Gastroesophageal sphincter (tissue), 4 donors: ENCODE measurements around the gene EIF4ENIF1. TPM values are rescaled to one million over a fixed set of nuclear protein-coding genes. Genes with fewer than 3 reads are reported as not detected.
"Not testable (repeated sequence)": the region's sequence is repeated elsewhere in the genome, so short reads cannot be mapped to it uniquely, and the experiment has no call there.

Experiments
- ATAC-seq: fragments of 150-250 bp; one replicate; pipeline ENCODE4 v1.9.1; 2016; ENCODE audit warnings: mild to moderate bottlenecking, moderate library complexity
- H3K27ac ChIP-seq, 4 donors: fragments of 200-600 bp; sonication (generic) in 3 of 4; 1 replicate in 3 of 4; 2 replicates in 1 of 4; pipeline ENCODE4 v1.5.1; 2016 to 2019
- H3K27me3 ChIP-seq: fragments of 200-600 bp; sonication (generic); one replicate; pipeline ENCODE4 v1.5.1; 2019
- H3K36me3 ChIP-seq, 2 donors: fragments of 200-600 bp; sonication (generic); one replicate each; pipeline ENCODE4 v1.5.1; 2019; ENCODE audit warnings: control low read depth in 1 of 2
- H3K4me1 ChIP-seq, 3 donors: fragments of 200-600 bp; sonication (generic); 1 replicate in 2 of 3; 2 replicates in 1 of 3; pipeline ENCODE4 v1.5.1; 2016 to 2019; ENCODE audit warnings: control low read depth in 2 of 3
- H3K4me3 ChIP-seq, 2 donors: fragments of 200-600 bp; sonication (generic); one replicate each; pipeline ENCODE4 v1.5.1; 2019; ENCODE audit warnings: mild to moderate bottlenecking in 1 of 2, moderate library complexity in 1 of 2
- H3K9me3 ChIP-seq, 3 donors: fragments of 200-600 bp; sonication (generic); one replicate each; pipeline ENCODE4 v1.5.1; 2017 to 2019; ENCODE audit warnings: control low read depth in 2 of 3
- EP300 ChIP-seq: sonication (generic); formaldehyde crosslinking; IDR thresholded peaks from one replicate; pipeline ENCODE4 v1.6.1; 2017; ENCODE audit warnings: antibody characterized with exemption, mild to moderate bottlenecking
- POLR2A ChIP-seq, 2 donors: fragments of 450-650 bp; IDR thresholded peaks; one replicate each; pipeline ENCODE4 v1.6.1; 2017; ENCODE audit warnings: antibody characterized with exemption in 2 of 2, mild to moderate bottlenecking in 2 of 2, moderate library complexity in 1 of 2
- POLR2AphosphoS5 ChIP-seq: sonication (generic); formaldehyde crosslinking; IDR thresholded peaks from one replicate; pipeline ENCODE4 v1.6.1; 2017; ENCODE audit warnings: antibody characterized with exemption
- WGBS, 2 donors: methylation state at CpG; one replicate each; pipeline ENCODE4 v1.1.5; 2018; ENCODE audit warnings: low coverage in 1 of 2; 5-methylcytosine and 5-hydroxymethylcytosine counted together
- total RNA-seq, 4 donors: library from RNA; depleted of rRNA; stranded (reverse); fragments of >200 nt; gene quantifications; one replicate each; pipeline ENCODE4 v1.1.0, GENCODE V29; 2016
- TF ChIP-seq, protein P1 (sequence below), 4 experiments: fragments of 200-600 bp in 2 of 4; fragments of 450-650 bp in 2 of 4; sonication (generic) in 1 of 4; IDR thresholded peaks; one replicate each; pipeline ENCODE4 v1.5.1; 2017 to 2019; ENCODE audit warnings: antibody characterized with exemption in 4 of 4, mild to moderate bottlenecking in 2 of 4, moderate library complexity in 2 of 4

Gene EIF4ENIF1
- total RNA-seq, 4 donors from 2014 or later: 18.4 to 24.0 (median 20.5) TPM

DNA sequence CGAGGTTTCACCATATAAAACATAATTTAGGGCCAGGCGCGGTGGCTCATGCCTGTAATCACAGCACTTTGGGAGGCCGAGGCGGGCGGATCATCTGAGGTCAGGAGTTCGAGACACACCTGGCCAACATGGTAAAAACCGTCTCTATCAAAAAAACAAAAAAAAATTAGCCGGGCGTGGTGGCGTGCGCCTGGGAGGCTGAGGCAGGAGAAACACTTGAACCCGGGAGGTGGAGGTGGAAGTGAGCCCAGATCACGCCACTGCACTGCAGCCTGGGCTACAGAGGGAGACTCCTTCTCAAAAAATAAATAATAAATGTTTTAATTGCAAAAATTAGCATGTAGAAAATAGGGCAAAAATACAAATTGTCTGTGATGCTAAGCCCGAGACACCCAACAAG is 5.7 kb upstream of the EIF4ENIF1 start:
- 21 to 70% methylated on average over 1 to 15 of the region's 15 CpGs for WGBS, 2 donors
- H3K27me3 ChIP-seq: no peaks in the 10 kb centered on the region
- peak overlapping the region in 3 of 4 donors; percentile 85 to 87 (median 86) for H3K27ac ChIP-seq
- H3K36me3 ChIP-seq: no peaks in the 10 kb centered on the region
- no peaks in the 10 kb centered on the region for H3K9me3 ChIP-seq
- peak overlapping the region; percentile 45 to 81 for H3K4me3 ChIP-seq
- TF ChIP-seq, protein P1, sequence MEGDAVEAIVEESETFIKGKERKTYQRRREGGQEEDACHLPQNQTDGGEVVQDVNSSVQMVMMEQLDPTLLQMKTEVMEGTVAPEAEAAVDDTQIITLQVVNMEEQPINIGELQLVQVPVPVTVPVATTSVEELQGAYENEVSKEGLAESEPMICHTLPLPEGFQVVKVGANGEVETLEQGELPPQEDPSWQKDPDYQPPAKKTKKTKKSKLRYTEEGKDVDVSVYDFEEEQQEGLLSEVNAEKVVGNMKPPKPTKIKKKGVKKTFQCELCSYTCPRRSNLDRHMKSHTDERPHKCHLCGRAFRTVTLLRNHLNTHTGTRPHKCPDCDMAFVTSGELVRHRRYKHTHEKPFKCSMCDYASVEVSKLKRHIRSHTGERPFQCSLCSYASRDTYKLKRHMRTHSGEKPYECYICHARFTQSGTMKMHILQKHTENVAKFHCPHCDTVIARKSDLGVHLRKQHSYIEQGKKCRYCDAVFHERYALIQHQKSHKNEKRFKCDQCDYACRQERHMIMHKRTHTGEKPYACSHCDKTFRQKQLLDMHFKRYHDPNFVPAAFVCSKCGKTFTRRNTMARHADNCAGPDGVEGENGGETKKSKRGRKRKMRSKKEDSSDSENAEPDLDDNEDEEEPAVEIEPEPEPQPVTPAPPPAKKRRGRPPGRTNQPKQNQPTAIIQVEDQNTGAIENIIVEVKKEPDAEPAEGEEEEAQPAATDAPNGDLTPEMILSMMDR (IDR thresholded peaks at IDR 0.05): no peak
- TF ChIP-seq POLR2AphosphoS5 (no peak), EP300 (no peak), POLR2A (IDR thresholded peaks at IDR 0.05) (no peak)
- no peak for ATAC-seq
- peaks cover 0 to 34% (median 3%) of the 10 kb centered on the region in 3 donors for H3K4me1 ChIP-seq

DNA sequence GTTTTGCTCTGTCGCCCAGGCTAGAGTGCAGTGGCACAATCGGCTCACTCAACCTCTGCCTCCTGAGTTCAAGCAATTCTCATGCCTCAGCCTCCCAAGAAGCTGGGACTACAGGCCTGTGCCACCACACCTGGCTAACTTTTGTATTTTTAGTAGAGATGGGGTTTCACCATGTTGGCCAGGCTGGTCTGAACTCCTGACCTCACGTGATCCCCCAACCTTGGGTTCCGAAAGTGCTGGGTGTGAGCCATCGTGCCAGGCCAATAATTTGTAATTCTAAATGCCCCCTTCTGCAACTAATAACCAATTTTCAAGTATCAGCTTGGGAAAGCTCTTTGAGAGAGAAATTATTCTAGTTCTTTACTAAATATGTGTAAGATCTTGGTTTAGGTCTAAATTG is 3.7 kb upstream of the EIF4ENIF1 start:
- H3K36me3 ChIP-seq, H3K9me3 ChIP-seq, ATAC-seq, H3K4me3 ChIP-seq, H3K27me3 ChIP-seq: not testable (repeated sequence)
- peaks cover 0 to 42% (median 3%) of the 10 kb centered on the region in 3 donors for H3K4me1 ChIP-seq
- no CpG with 5 or more reads among the region's 5 CpGs for WGBS, 2 donors
- H3K27ac ChIP-seq: peak overlapping the region in 1 of 4 donors; percentile 35

DNA sequence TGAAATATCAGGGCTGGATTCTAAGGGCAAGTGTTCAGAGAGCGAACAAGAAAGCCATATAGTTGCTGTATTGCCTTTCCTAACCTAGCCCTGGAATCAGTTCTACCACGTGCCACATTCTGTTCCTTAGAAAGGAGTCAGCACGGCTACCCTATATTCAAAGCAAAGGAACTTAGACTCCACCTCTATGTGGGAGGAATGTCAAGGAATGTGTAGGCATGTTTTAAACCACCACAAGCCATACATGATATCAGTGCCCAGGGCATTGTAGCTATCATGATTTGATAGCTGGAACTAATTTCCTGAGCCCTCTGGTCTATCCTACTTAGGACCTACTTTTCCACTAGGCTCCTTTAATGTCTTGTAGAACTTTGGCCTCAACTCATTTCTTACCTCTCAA is 2.5 kb upstream of the EIF4ENIF1 start:
- Histone ChIP-seq H3K27ac (peak overlapping the region in 2 of 4 donors; percentile 22 to 96), H3K4me1 (peaks cover 0 to 49% (median 3%) of the 10 kb centered on the region in 3 donors), H3K27me3 (no peaks in the 10 kb centered on the region), H3K9me3 (no peaks in the 10 kb centered on the region), H3K4me3 (no peak overlapping the region), H3K36me3 (peaks cover 0 to 9% of the 10 kb centered on the region in 2 donors)
- TF ChIP-seq EP300 (no peak), POLR2A (IDR thresholded peaks at IDR 0.05) (no peak)
- 67 to 97% methylated on average over 1 to 3 of the region's 3 CpGs for WGBS, 2 donors
- ATAC-seq: no peak

DNA sequence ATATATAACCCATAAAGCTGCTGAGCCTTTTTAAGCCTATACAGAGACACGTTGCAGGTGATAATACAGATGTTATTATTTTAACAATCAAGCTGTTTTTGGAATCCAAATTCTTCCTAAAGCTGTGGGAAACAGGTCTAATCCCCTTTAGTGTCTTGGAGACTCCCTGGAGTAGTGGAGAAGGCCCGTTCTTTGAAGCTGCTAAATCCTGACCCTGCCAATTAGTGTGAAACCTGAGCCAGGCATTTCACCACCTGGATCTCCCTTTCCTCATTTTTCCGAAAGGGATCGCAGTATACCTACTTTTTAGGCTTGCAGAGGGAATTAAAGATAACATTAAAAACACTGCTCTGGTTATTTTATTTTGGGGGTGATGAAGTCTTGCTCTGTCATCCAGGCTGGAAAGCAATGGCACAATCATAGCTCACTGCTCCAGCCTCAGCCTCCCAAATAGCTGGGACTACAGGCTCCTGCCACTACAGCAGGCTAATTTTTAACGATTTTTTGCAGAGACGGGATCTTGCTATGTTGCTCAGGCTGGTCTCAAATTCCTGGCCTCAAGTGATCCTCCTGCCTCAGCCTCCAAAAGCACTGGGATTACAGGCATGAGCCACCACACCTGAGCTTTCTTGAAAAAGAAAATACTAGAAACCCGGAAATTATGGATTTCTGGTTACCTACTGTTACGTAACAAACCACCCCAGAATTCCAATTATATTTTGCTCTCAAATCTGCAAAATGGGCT is 1.7 kb upstream of the EIF4ENIF1 start:
- TF ChIP-seq, protein P1 (IDR thresholded peaks at IDR 0.05): no peak
- no peak for TF ChIP-seq EP300
- no peak for TF ChIP-seq POLR2A (IDR thresholded peaks at IDR 0.05)
- Histone ChIP-seq H3K4me3 (peak overlapping the region in 1 of 2 donors; percentile 79), H3K36me3 (peaks cover 0 to 17% of the 10 kb centered on the region in 2 donors), H3K4me1 (peaks cover 0 to 43% (median 3%) of the 10 kb centered on the region in 3 donors), H3K27ac (peak overlapping the region in 3 of 4 donors; percentile 92 to 96 (median 93)), H3K9me3 (no peaks in the 10 kb centered on the region), H3K27me3 (no peaks in the 10 kb centered on the region)
- WGBS, 2 donors: 64 to 70% methylated on average over 2 to 8 of the region's 8 CpGs
- no peak for ATAC-seq

DNA sequence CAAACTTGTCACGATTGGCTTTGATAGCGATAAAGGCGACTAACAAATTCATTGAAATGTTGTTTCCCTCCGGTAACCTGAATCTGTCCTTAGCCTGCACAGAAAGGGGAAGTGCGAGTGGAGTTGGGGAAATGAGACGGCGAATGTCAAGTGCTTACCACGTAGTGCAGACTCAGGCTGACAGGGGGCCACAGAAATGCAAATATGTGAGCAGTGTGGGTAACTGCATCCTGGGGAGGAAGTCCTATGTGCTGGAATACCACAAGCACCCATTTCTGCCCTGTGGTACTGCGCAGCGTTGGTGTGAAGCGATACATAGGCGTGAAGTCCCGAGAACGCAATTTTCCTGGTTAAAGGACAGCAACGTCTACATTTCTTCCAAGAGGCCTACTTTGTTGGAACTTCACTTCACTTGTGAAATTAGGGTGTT is 869 bp upstream of the EIF4ENIF1 start:
- no peak for TF ChIP-seq POLR2AphosphoS5
- no peak for TF ChIP-seq EP300
- TF ChIP-seq POLR2A (IDR thresholded peaks at IDR 0.05): no peak
- TF ChIP-seq, protein P1 (IDR thresholded peaks at IDR 0.05): peak in 1 of 4 experiments; percentile 23
- peak overlapping the region; percentile 79 to 83 for H3K4me3 ChIP-seq
- no peaks in the 10 kb centered on the region for H3K9me3 ChIP-seq
- 0 to 1% methylated on average over 10 to 15 of the region's 15 CpGs for WGBS, 2 donors
- H3K27ac ChIP-seq: peak overlapping the region; percentile 88 to 96 (median 92)
- ATAC-seq: peak; percentile 34
- H3K4me1 ChIP-seq: peaks cover 0 to 39% (median 3%) of the 10 kb centered on the region in 3 donors
- no peaks in the 10 kb centered on the region for H3K27me3 ChIP-seq
- H3K36me3 ChIP-seq: peaks cover 0 to 24% of the 10 kb centered on the region in 2 donors
